Gastroesophageal sphincter (tissue), 3 donors: ENCODE results near the gene CEP170B.

Source experiments
- CTCF ChIP-seq, 4 experiments: fragments of 200-600 bp in 2 of 4; fragments of 450-650 bp in 2 of 4; sonication (generic) in 1 of 4; IDR thresholded peaks; one replicate each; pipeline ENCODE4 v1.5.1; 2017 to 2019; ENCODE audit warnings: antibody characterized with exemption in 4 of 4, mild to moderate bottlenecking in 2 of 4, moderate library complexity in 2 of 4
- EP300 ChIP-seq: sonication (generic); formaldehyde crosslinking; IDR thresholded peaks from one replicate; pipeline ENCODE4 v1.6.1; 2017; ENCODE audit warnings: antibody characterized with exemption, mild to moderate bottlenecking
- POLR2A ChIP-seq, 2 donors: fragments of 450-650 bp; IDR thresholded peaks; one replicate each; pipeline ENCODE4 v1.6.1; 2017; ENCODE audit warnings: antibody characterized with exemption in 2 of 2, mild to moderate bottlenecking in 2 of 2, moderate library complexity in 1 of 2

DNA sequence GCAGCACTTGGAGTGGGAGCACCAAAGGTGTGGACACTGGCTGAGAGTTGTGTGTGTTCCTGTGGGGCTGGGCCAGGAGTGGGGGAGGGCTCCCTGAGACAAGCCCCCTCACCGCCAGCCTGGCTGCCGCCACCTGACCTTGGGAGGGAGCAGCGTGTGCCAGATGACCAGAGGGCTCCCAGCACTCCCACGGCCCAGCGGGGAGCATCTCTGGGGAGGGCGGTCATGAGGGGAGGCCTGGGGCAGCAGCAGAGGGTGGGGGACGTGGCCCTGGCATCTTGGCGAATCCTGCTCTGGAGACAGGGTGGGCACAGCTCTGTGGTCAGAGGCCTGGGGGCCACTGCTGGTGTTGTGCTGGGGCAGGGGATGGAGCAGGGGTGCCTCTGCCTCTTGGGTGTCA lies 10.7 kb downstream of the CEP170B start:
- no peak for TF ChIP-seq CTCF (IDR thresholded peaks at IDR 0.05)
- no peak for TF ChIP-seq EP300
- TF ChIP-seq POLR2A (IDR thresholded peaks at IDR 0.05), result no peak
